ENCODE results near the gene FAXDC2. TPM values are rescaled to one million over a fixed set of nuclear protein-coding genes. Genes with fewer than 3 reads are reported as not detected.

FAXDC2 gene
- total and polyA plus RNA-seq, 9 of the 15 experiments (the other 6 are each of a cell fraction or from before 2014, with no cell fraction given): 2.4 to 30.0 (median 9.9) TPM

GRCh38 chr5:154884424-154884823 lies 34.0 kb upstream of the FAXDC2 start (continued):
- TF ChIP-seq, protein P1, sequence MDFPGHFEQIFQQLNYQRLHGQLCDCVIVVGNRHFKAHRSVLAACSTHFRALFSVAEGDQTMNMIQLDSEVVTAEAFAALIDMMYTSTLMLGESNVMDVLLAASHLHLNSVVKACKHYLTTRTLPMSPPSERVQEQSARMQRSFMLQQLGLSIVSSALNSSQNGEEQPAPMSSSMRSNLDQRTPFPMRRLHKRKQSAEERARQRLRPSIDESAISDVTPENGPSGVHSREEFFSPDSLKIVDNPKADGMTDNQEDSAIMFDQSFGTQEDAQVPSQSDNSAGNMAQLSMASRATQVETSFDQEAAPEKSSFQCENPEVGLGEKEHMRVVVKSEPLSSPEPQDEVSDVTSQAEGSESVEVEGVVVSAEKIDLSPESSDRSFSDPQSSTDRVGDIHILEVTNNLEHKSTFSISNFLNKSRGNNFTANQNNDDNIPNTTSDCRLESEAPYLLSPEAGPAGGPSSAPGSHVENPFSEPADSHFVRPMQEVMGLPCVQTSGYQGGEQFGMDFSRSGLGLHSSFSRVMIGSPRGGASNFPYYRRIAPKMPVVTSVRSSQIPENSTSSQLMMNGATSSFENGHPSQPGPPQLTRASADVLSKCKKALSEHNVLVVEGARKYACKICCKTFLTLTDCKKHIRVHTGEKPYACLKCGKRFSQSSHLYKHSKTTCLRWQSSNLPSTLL (IDR thresholded peaks at IDR 0.05): no peak
- TF ChIP-seq EP400 (IDR thresholded peaks at IDR 0.05) (no peak), ZBED1 (IDR thresholded peaks at IDR 0.05) (no peak), SMARCE1 (IDR thresholded peaks at IDR 0.05) (no peak), CC2D1A (IDR thresholded peaks at IDR 0.05) (no peak), ZNF277 (CRISPR knock-in tag; IDR thresholded peaks at IDR 0.05; ENCODE audit: borderline replicate concordance) (no peak), IFI16 (CRISPR knock-in tag; IDR thresholded peaks at IDR 0.05) (no peak)

GRCh38 chr5:154881986-154882385 lies 31.6 kb upstream of the FAXDC2 start:
- Histone ChIP-seq H3K4me2 (ENCODE audit: insufficient read depth, low read length) (no peak overlapping the region), H3K36me3 (ENCODE audit: control insufficient read depth, insufficient read depth, low read length) (peaks cover 20% of the 10 kb centered on the region), H3K9me3 (replicated peaks; ENCODE audit: control insufficient read depth, insufficient read depth, low read depth, low read length) (peaks cover 9% of the 10 kb centered on the region), H2AFZ (ENCODE audit: low read depth, low read length) (no peak overlapping the region), H3K4me3 (no peak overlapping the region), H3K27ac (ENCODE audit: extremely low read depth, low read depth, low read length) (no peak overlapping the region), H3K4me1 (replicated peaks in 1 of 2; ENCODE audit: control insufficient read depth in 2 of 2, insufficient read depth in 2 of 2, low read length in 2 of 2) (no peaks in the 10 kb centered on the region), H3K79me2 (ENCODE audit: control insufficient read depth, insufficient read depth, low read length) (no peaks in the 10 kb centered on the region), H4K20me1 (replicated peaks; ENCODE audit: control insufficient read depth, insufficient read depth, low read length) (no peaks in the 10 kb centered on the region), H3K9me1 (ENCODE audit: control insufficient read depth, insufficient read depth, low read length) (no peaks in the 10 kb centered on the region), H3K27me3 (ENCODE audit: control insufficient read depth in 2 of 2, insufficient read depth in 2 of 2, low read length in 2 of 2) (no peaks in the 10 kb centered on the region), H3K9ac (ENCODE audit: insufficient read depth in 1 of 2, low read depth in 2 of 2, low read length in 2 of 2) (no peak overlapping the region)
- ChIA-PET POLR2A (interaction anchor here (0.6 kb wide), 1 partner anchor 179 kb away, joined by 3 read pairs; no protein-coding TSS in a partner anchor), CTCF (ENCODE audit: low intra/inter-chr PET ratio) (no interaction called here)
- ATAC-seq (no peak), FAIRE-seq (no peak), DNase-seq (ENCODE audit: extremely low read depth in 1 of 4, low spot score in 3 of 4) (no peak)
- WGBS (ENCODE audit: insufficient coverage, low coverage, missing lambda C conversion rate): 80% methylated on average over 4 of the region's 4 CpGs
- no TSS peak for BruUV-seq (replicated peaks)
- in situ Hi-C loops (cut with MboI): no loop called here
- intact Hi-C loops (cut with micrococcal nuclease): no loop called here
- TF ChIP-seq HOXB6 (CRISPR knock-in tag; IDR thresholded peaks at IDR 0.05; ENCODE audit: borderline replicate concordance): no peak
- TF ChIP-seq, protein P2, sequence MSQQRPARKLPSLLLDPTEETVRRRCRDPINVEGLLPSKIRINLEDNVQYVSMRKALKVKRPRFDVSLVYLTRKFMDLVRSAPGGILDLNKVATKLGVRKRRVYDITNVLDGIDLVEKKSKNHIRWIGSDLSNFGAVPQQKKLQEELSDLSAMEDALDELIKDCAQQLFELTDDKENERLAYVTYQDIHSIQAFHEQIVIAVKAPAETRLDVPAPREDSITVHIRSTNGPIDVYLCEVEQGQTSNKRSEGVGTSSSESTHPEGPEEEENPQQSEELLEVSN (IDR thresholded peaks at IDR 0.05; ENCODE audit: borderline replicate concordance in 1 of 2, extremely low read depth in 1 of 2, insufficient read depth in 1 of 2, insufficient read length in 1 of 2, low read depth in 1 of 2, low read length in 1 of 2, poor library complexity in 1 of 2, severe bottlenecking in 1 of 2): no peak
- TF ChIP-seq ZNF146 (CRISPR knock-in tag; IDR thresholded peaks at IDR 0.05; ENCODE audit: unreplicated experiment): no peak
- TF ChIP-seq POLR3A (IDR thresholded peaks at IDR 0.05; ENCODE audit: borderline replicate concordance, extremely low read depth, insufficient read depth, insufficient read length): no peak
- TF ChIP-seq, protein P3, sequence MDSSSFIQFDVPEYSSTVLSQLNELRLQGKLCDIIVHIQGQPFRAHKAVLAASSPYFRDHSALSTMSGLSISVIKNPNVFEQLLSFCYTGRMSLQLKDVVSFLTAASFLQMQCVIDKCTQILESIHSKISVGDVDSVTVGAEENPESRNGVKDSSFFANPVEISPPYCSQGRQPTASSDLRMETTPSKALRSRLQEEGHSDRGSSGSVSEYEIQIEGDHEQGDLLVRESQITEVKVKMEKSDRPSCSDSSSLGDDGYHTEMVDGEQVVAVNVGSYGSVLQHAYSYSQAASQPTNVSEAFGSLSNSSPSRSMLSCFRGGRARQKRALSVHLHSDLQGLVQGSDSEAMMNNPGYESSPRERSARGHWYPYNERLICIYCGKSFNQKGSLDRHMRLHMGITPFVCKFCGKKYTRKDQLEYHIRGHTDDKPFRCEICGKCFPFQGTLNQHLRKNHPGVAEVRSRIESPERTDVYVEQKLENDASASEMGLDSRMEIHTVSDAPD (CRISPR knock-in tag; IDR thresholded peaks at IDR 0.05): no peak
- no peak for TF ChIP-seq THRAP3 (IDR thresholded peaks at IDR 0.05; ENCODE audit: borderline replicate concordance)
- no peak for TF ChIP-seq PTTG1 (tag; IDR thresholded peaks at IDR 0.05; ENCODE audit: low read depth)
- TF ChIP-seq SMARCA5 (IDR thresholded peaks at IDR 0.05): no peak
- no peak for TF ChIP-seq POLR2B (IDR thresholded peaks at IDR 0.05; ENCODE audit: low read depth, partially characterized antibody)
- TF ChIP-seq KAT8 (IDR thresholded peaks at IDR 0.05; ENCODE audit: low read depth): no peak
- TF ChIP-seq CHD1 (IDR thresholded peaks at IDR 0.05; ENCODE audit: low read length): no peak

Data from K562 (cell line).